ENCODE results near the gene TAS1R3.

Gene TAS1R3

DNA sequence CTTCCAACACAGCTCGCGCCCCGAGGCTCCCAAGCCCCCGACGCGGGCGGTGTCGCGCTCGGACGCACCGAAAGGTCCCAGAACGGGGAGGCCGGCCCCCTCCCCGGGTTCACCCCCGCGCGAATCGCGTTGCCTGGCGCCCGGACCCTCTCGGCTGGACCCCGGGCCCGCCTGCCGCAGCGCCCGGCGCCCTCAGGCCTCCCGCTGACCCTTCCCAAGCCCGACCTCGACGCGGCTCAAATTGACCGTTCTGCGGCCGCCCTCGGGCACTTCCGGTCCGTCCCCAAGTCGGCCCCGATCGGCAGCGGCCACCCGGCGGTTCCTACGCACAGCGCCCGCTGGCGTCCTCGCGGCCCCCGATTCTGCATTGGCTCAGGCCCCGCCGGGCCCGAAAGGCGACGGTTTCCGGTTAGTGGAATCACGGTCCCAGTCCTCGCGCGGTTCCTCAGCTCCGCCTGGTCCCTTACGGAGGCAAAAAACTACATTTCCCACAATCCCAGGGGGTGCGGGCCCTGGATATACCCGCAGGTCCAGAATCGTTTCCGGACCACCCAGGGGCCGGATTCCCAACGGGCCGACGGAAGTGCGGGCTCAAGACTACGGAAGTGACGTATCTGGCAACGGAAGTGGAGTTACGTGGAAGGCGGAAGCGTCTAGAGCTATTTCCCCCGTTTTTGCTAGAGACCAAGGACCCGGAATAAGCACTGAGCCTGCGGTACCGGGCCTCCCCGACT lies 44.0 kb downstream of the TAS1R3 start, which contains the start of gene AURKAIP1:
Gene AURKAIP1, minus strand, starts transcription at position 279 of the 734 bp plus-strand sequence. CDS start 451 bp downstream, outside the sequence.
- H3K4me3 ChIP-seq (replicated peaks in 1 of 2; ENCODE audit: low read depth in 2 of 2, low read length in 2 of 2), result peak within 1 kb of the TSS; percentile 90 to 95
- TF ChIP-seq, protein P1, sequence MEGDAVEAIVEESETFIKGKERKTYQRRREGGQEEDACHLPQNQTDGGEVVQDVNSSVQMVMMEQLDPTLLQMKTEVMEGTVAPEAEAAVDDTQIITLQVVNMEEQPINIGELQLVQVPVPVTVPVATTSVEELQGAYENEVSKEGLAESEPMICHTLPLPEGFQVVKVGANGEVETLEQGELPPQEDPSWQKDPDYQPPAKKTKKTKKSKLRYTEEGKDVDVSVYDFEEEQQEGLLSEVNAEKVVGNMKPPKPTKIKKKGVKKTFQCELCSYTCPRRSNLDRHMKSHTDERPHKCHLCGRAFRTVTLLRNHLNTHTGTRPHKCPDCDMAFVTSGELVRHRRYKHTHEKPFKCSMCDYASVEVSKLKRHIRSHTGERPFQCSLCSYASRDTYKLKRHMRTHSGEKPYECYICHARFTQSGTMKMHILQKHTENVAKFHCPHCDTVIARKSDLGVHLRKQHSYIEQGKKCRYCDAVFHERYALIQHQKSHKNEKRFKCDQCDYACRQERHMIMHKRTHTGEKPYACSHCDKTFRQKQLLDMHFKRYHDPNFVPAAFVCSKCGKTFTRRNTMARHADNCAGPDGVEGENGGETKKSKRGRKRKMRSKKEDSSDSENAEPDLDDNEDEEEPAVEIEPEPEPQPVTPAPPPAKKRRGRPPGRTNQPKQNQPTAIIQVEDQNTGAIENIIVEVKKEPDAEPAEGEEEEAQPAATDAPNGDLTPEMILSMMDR (IDR thresholded peaks at IDR 0.05; ENCODE audit: low read depth, low read length), result no peak
- DNase-seq (ENCODE audit: low read depth in 2 of 2), result peak; percentile 100

DNA sequence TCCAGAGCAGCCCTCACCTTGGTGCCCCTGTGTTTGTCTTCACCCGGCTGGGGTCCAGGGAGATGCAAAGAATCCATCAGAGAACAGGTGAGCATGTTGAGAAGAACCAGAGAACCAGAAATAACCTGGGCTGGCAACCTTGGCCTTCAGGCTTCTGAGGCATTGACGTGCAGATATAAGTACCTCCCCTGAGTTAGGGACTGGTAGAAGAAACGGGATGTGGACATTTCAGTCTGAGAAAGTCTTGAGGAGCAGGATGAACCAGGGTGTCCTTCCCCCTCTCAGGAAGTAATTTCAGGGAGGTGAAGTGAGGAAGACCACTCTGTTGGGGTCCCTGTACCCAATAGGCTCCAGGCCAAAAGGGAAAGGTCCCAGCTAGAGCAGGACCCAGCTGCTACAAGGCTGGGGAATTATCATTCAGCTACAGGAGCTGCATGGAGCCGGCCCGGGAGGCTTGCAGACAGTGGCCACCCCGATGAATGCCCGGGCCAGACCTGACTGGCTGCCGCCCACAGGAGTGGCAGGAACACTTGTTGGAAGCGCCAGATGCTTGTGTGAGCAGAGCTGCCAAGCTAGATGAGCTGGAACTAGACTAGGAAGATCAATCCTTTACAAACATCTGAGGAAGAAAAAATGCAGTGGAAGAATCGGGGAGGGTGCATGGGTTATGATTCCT lies 45.6 kb downstream of the TAS1R3 start:
- no peak overlapping the region for H3K4me3 ChIP-seq (replicated peaks in 1 of 2; ENCODE audit: low read depth in 2 of 2, low read length in 2 of 2)
- no peak for DNase-seq (ENCODE audit: low read depth in 2 of 2)
- TF ChIP-seq, protein P1 (IDR thresholded peaks at IDR 0.05; ENCODE audit: low read depth, low read length), result no peak

DNA sequence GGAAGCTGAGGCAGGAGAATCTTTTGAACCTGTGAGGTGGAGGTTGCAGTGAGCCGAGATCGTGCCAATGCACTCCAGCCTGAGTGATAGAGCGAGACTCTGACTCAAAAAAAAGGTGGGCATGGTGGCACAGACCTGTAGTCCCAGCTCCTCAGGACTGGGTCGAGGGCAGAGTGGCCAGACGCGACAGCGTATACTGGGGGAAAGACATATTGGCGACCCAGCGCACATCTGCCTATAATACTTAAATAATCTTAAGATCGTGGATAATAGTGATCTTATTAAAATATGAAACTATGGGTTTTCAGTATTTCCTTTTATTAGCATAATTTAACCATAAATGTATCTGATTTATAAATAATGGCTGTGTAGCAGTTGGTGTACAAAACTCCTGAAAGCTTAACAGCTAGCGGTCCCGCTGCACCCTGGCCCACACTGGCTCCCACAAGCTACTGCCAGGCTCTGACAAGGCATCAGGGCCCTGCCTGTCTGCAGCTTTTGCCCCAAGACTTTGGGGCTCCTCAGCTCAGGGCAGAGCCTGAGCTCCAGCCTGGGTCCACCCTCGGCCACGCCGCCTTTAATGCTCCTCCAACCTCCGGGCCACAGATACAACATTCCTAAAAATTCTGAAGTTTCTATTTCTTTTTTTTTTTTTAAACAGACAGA lies 46.6 kb downstream of the TAS1R3 start:
- DNase-seq (ENCODE audit: low read depth in 2 of 2), result no peak
- TF ChIP-seq, protein P1 (IDR thresholded peaks at IDR 0.05; ENCODE audit: low read depth, low read length), result no peak
- no peak overlapping the region for H3K4me3 ChIP-seq (replicated peaks in 1 of 2; ENCODE audit: low read depth in 2 of 2, low read length in 2 of 2)

DNA sequence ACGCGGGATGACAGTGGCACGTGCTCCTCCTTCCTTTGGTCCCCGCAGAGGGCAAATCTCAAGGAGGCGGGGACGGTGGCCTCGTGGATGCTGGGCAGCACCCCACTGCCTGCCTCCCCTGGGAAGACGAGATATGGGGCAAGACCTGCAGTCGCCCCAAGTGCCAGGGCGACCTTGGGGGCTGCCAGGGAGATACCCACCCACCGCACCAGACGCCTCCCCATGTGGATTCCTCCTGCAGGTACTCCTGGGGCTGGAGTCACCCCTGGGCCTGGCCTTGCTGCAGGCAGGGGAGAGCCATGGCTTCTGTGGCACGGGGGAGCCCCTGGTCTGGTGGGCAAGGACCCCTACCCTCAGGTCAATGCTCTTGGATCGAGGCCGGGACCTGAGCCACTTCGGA lies 49.8 kb downstream of the TAS1R3 start:
- TF ChIP-seq, protein P1 (IDR thresholded peaks at IDR 0.05; ENCODE audit: low read depth, low read length), result no peak
- no peak for DNase-seq (ENCODE audit: low read depth in 2 of 2)
- H3K4me3 ChIP-seq (replicated peaks in 1 of 2; ENCODE audit: low read depth in 2 of 2, low read length in 2 of 2), result no peak overlapping the region

DNA sequence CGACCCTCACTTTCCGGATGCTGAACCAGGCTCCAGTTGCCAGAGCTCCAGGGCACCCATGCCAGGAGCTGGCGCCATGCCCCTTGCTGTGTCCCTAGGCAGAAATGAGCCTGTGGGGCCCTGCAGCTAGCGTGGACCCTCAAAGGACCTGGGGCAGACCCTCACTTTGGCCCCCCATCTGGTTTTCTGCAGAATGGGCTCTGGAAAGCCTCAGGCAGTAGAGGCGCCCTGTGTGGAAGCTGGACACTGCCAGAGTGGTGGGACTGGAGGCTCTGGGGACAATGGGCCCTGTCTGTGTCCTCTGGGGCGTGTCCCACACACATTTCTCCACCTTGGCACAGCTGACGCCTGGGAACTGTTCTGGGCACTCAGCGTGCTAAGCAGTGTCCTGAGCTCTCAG lies 50.2 kb downstream of the TAS1R3 start:
- TF ChIP-seq, protein P1 (IDR thresholded peaks at IDR 0.05; ENCODE audit: low read depth, low read length), result no peak
- no peak overlapping the region for H3K4me3 ChIP-seq (replicated peaks in 1 of 2; ENCODE audit: low read depth in 2 of 2, low read length in 2 of 2)

More for the DNA sequence above, 50.2 kb downstream of the TAS1R3 start:
- DNase-seq (ENCODE audit: low read depth in 2 of 2), result no peak
